GM12874 (cell line): Measurements from ENCODE around the gene ZNF791.

Source experiments
- CTCF ChIP-seq: IDR thresholded peaks from 2 replicates; pipeline ENCODE4 v1.5.1; 2011; ENCODE audit warnings: low read depth, mild to moderate bottlenecking, control low read depth, low read length, moderate library complexity; ENCODE audit not compliant: insufficient read depth

Gene ZNF791

GRCh38 chr19:12665281-12665573 is 54.5 kb downstream of the ZNF791 start:
- no peak for TF ChIP-seq CTCF

- no peak for TF ChIP-seq CTCF
Observed at GRCh38 chr19:12665671-12666264, 55.0 kb downstream of the ZNF791 start.

GRCh38 chr19:12666265-12667048 is 55.7 kb downstream of the ZNF791 start, which contains the start of the genes MAN2B1 and WDR83:
Gene MAN2B1 (minus strand): TSS chr19:12666742. CDS start chr19:12666701, 41 bp downstream.
Gene WDR83 (plus strand): TSS chr19:12666807. CDS start chr19:12669791, 2,984 bp downstream.
- no peak for TF ChIP-seq CTCF

GRCh38 chr19:12667731-12668302 is 57.1 kb downstream of the ZNF791 start:
- no peak for TF ChIP-seq CTCF

- TF ChIP-seq CTCF = no peak
Observed at GRCh38 chr19:12668346-12668745, 57.6 kb downstream of the ZNF791 start.

- no peak for TF ChIP-seq CTCF
Observed at GRCh38 chr19:12668932-12669269, 58.2 kb downstream of the ZNF791 start.

GRCh38 chr19:12669270-12670158 is 58.8 kb downstream of the ZNF791 start:
- no peak for TF ChIP-seq CTCF
